ENCODE data around the gene KCNC4. TPM values are rescaled to one million over a fixed set of nuclear protein-coding genes. Genes with fewer than 3 reads are reported as not detected.
A peak's percentile ranks its signal among the peaks of the same experiment; 100 is the strongest.

Gene KCNC4
- polyA plus RNA-seq, 6 donors from 2014 or later: 1.1 to 2.4 (median 1.3) TPM

DNA sequence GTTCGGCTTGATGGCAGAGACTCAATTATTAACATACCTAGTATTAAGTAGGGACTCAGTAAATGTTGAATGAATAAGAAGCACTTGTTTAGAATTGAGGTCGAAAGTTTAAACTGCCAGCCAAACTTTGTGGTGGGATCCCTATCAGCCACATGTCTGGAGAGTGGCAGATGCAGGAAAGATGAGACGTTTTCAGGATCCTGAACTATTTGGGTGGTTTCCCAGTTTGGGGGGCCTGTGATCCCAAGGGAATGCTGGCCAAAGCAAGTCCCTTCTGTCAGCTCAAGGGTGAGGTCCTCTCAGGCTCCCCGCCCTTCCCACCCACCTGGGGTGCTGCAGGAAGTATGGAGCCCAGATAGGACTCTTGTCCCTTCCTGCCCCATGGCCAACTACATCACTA, 38.6 kb downstream of the KCNC4 start:
- no peak for ATAC-seq (ENCODE audit: low read depth in 2 of 2)
- Mint-ChIP-seq H3K36me3 (no peaks in the 10 kb centered on the region), H3K27ac (no peak overlapping the region), H3K9me3 (no peaks in the 10 kb centered on the region), H3K4me1 (peaks cover 12 to 26% (median 13%) of the 10 kb centered on the region in 3 donors), H3K27me3 (no peaks in the 10 kb centered on the region), H3K4me3 (no peak overlapping the region)
- no peak for DNase-seq

DNA sequence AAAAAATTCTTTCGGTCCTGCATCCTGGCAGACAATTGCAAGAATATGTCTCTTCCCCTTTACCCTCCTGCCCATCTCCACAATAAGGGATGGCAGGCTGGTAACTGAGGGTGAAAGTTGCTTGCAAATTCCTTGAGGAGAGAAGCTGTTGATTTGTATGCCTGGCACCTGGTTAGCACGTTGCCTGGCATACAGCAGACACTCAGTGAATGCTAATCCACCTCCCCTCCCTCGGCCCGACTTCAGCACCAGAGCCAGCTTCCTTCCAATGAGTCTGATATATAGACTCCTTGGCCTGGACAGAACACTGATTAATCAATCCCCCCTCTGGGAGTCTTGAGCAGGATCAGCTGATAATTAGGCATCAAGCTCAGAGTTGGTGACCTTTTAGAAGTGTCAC, 39.1 kb downstream of the KCNC4 start:
- peaks cover 10 to 21% (median 10%) of the 10 kb centered on the region in 3 donors for H3K4me1 Mint-ChIP-seq
- DNase-seq (no peak), ATAC-seq (ENCODE audit: low read depth in 2 of 2) (no peak)
- H3K4me3 Mint-ChIP-seq: no peak overlapping the region
- no peaks in the 10 kb centered on the region for H3K9me3 Mint-ChIP-seq
- H3K27me3 Mint-ChIP-seq: no peaks in the 10 kb centered on the region
- no peak overlapping the region for H3K27ac Mint-ChIP-seq
- no peaks in the 10 kb centered on the region for H3K36me3 Mint-ChIP-seq

DNA sequence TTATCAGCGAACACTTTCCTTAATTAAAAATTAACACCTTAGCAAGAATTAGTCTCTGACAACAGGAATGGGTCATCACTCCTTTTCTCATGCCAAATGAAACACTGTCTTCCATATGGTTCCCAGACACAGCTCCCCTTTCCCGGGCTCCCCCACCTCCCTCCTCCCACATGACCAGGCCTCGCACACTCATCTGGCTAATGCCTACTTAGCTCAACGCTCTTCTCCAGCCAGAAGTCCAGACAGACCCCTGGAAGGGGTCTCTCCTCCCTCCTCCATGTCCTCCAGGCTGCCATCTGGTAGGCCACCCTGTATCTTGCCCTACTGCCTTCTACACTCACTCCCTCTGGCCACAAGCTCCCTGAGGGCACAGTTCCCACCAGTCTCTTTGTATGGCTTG, 39.9 kb downstream of the KCNC4 start:
- DNase-seq (no peak), ATAC-seq (ENCODE audit: low read depth in 2 of 2) (no peak)
- Mint-ChIP-seq H3K27ac (peak overlapping the region in 1 of 6 donors; percentile 77), H3K9me3 (no peaks in the 10 kb centered on the region), H3K4me3 (no peak overlapping the region), H3K4me1 (peaks cover 5 to 17% (median 6%) of the 10 kb centered on the region in 3 donors), H3K36me3 (no peaks in the 10 kb centered on the region), H3K27me3 (no peaks in the 10 kb centered on the region)

DNA sequence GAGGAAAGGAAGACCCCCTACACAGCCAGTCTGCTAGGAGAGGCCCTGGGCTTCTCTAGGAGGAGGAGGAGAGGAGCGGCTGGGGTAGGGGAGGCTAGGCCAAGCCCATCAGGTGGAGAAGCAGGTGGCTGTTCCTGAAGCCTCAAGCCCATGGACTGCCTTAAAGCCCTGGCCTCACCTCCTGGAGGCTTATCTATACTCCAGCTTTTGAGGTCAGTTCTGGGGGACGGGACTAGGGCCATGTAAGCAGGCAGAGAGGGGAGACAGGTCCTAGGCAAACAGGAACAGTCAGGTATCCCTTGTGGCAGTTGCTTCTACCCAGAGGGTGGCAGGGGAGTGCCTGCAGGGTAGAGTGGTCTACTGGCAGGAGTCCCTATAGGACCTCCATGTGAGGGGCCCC, 40.6 kb downstream of the KCNC4 start:
- DNase-seq (no peak), ATAC-seq (ENCODE audit: low read depth in 2 of 2) (no peak)
- Mint-ChIP-seq H3K4me3 (no peak overlapping the region), H3K9me3 (no peaks in the 10 kb centered on the region), H3K36me3 (no peaks in the 10 kb centered on the region), H3K27me3 (no peaks in the 10 kb centered on the region), H3K27ac (no peak overlapping the region), H3K4me1 (peaks cover 5 to 17% (median 10%) of the 10 kb centered on the region in 3 donors)

DNA sequence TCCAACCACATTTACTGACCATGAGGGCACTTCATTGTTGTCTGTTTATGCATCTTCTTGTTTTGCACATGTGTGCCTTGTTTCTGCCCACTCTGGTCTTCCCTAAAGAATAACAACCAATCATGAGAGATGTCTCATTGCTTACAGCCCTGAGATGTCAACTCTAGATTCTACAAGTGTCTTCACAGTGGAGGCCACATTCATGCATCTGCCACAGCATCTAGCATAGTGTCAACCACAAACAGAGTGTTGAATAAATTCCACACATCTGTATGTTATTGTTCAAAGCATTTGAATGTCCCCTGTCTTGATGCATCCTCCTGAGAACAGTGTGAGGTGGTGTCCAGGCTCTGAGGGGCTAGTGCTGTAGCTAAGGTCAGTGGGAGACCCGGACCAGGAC, 43.1 kb downstream of the KCNC4 start:
- H3K9me3 Mint-ChIP-seq: no peaks in the 10 kb centered on the region
- DNase-seq (no peak), ATAC-seq (ENCODE audit: low read depth in 2 of 2) (no peak)
- peak overlapping the region in 1 of 6 donors; percentile 0 for H3K27ac Mint-ChIP-seq
- H3K36me3 Mint-ChIP-seq: no peaks in the 10 kb centered on the region
- H3K4me3 Mint-ChIP-seq: no peak overlapping the region
- no peaks in the 10 kb centered on the region for H3K27me3 Mint-ChIP-seq
- H3K4me1 Mint-ChIP-seq: peaks cover 5 to 15% (median 5%) of the 10 kb centered on the region in 3 donors

DNA sequence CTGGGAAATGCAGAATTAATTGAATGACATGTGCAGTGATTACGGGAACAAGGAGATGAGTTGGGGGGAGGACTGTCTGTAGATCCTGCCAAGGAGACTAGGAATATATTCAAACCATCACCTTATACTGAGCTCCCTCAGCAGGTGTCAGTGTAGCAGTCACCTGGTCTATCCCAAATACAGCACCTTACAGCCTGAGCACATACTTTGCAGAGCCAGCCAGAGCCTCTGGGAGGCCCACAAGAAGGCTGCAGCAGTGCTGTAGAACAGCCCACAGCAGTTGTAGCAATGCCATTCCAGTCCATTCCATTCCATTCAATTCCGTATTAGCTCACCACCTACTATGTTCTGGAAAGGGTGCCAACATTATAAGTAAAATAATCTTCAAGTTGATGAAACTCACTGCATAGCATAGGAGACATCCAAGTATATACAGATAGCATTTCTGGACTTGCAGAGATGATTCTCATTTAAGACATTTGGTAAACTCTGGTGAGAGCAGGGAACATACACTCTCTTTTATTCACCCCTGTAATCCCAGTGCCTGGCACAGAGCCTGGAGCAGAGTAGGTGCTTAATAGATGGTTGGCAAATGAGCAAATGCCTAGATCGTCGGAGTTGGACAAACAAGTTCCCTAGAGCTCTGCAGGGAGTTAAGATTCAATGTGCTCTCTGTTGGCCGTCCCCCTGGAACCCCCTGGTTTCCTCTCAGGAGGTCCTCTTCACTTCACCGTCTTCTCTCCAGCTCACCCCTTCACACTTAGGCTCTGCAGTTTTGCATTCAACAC, 44.7 kb downstream of the KCNC4 start:
- no peaks in the 10 kb centered on the region for H3K9me3 Mint-ChIP-seq
- no peak overlapping the region for H3K4me3 Mint-ChIP-seq
- H3K27ac Mint-ChIP-seq: peak overlapping the region in 2 of 6 donors; percentile 7 to 88
- no peaks in the 10 kb centered on the region for H3K36me3 Mint-ChIP-seq
- H3K27me3 Mint-ChIP-seq: no peaks in the 10 kb centered on the region
- DNase-seq: no peak
- no peak for ATAC-seq (ENCODE audit: low read depth in 2 of 2)
- peaks cover 6 to 20% (median 12%) of the 10 kb centered on the region in 3 donors for H3K4me1 Mint-ChIP-seq

DNA sequence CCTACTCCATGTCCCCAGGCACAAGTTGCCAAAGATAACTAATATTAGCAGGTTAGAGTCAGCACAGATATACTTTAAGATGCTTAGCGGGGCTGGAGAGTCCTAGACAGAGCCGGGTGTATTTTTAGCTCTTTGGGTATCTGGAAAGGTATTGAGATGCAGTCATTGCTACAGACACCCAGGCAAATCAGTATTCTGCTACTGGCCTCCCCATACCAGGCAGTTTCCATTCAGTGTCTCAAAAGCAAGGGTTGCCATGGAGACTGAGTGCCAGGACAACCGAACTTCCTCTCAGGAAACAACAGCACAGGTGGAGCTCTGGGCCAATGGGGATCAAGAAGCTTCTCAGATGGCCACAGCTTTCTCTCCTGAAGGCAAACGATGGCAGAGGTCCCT, 45.3 kb downstream of the KCNC4 start:
- ATAC-seq (ENCODE audit: low read depth in 2 of 2) (peak; percentile 45 to 60), DNase-seq (no peak)
- Mint-ChIP-seq H3K4me1 (peaks cover 10 to 25% (median 18%) of the 10 kb centered on the region in 3 donors), H3K4me3 (no peak overlapping the region), H3K27ac (peak overlapping the region in 2 of 6 donors; percentile 7 to 88), H3K9me3 (no peaks in the 10 kb centered on the region), H3K36me3 (no peaks in the 10 kb centered on the region), H3K27me3 (no peaks in the 10 kb centered on the region)

DNA sequence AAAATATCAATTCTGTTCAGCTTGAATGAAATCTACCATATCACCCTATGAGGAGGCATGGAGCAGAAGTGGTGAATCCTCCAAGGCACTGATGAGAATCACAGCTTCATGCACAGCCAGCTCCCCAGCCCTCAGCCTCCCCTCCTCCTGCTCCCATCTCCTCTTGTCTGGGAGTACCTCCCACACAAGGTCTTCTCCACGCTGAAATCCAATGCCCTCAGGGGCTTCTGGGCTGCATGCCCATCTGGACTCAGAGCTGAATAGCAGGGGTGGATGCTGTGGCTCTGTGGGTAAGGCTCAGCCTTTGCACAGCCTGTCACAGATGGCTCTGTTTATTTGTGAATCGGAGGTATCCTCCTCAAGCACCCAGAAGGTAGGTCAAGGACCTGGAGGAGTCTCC, 48.6 kb downstream of the KCNC4 start:
- peaks cover 10 to 25% (median 18%) of the 10 kb centered on the region in 3 donors for H3K4me1 Mint-ChIP-seq

DNA sequence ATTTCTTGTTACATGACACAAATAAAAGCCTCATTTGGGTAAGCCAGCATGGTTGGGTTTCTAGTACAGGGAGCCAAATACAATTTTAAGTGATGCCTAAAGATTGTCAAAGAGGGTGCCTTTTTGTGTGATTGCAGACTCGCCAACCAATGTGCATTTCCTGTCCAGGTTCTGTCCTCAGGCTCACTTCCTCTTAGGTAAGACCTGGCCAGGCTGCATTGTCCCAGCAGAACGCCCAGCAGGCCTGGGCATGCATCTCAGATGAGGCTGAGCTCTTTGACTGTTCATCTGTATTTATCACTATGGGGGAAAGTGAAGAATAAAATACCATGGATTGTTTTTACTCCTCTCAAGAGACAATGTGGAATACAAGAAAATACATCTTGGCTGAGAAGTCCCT, 49.7 kb downstream of the KCNC4 start:
- Mint-ChIP-seq H3K4me3 (peak overlapping the region in 1 of 8 donors; percentile 17), H3K9me3 (no peaks in the 10 kb centered on the region), H3K27ac (no peak overlapping the region), H3K36me3 (no peaks in the 10 kb centered on the region), H3K27me3 (peaks cover 4 to 10% (median 9%) of the 10 kb centered on the region in 3 donors), H3K4me1 (peaks cover 10 to 23% (median 18%) of the 10 kb centered on the region in 3 donors)
- ATAC-seq (ENCODE audit: low read depth in 2 of 2): peak; percentile 25 to 27
- DNase-seq: no peak

More for the DNA sequence above, 48.6 kb downstream of the KCNC4 start:
- Mint-ChIP-seq H3K9me3 (no peaks in the 10 kb centered on the region), H3K36me3 (no peaks in the 10 kb centered on the region), H3K4me3 (no peak overlapping the region), H3K27ac (peak overlapping the region in 2 of 6 donors; percentile 7 to 35), H3K27me3 (peaks cover 0 to 10% (median 9%) of the 10 kb centered on the region in 3 donors)
- DNase-seq (no peak), ATAC-seq (ENCODE audit: low read depth in 2 of 2) (no peak)

Other genes with a start within 250 kb of the KCNC4 start
- gene AHCYL1, start 225.5 kb upstream of the KCNC4 start, polyA plus RNA-seq (ENCODE audit: low read depth in 6 of 6): 10 to 100 TPM; 46.9 to 62.0 (median 57.5) TPM
- 10 to 100 TPM; 19.3 to 45.4 (median 24.1) TPM for gene STRIP1, start 175.7 kb upstream of the KCNC4 start, polyA plus RNA-seq (ENCODE audit: low read depth in 6 of 6)
- gene ALX3, start 139.6 kb upstream of the KCNC4 start, polyA plus RNA-seq (ENCODE audit: low read depth in 6 of 6): not detected
- gene UBL4B, start 97.9 kb upstream of the KCNC4 start, polyA plus RNA-seq (ENCODE audit: low read depth in 6 of 6): not detected
- not detected for gene SLC6A17, start 59.8 kb upstream of the KCNC4 start, polyA plus RNA-seq (ENCODE audit: low read depth in 6 of 6)
- 10 to 100 TPM; 13.2 to 23.1 (median 17.4) TPM for gene RBM15, start 129.1 kb downstream of the KCNC4 start, polyA plus RNA-seq (ENCODE audit: low read depth in 6 of 6)
- 1 to 10 TPM in 4 of 6 donors, under 1 TPM in 1, not detected in 1; 0.77 to 1.9 (median 1.2) TPM for gene SLC16A4, start 180.7 kb downstream of the KCNC4 start, polyA plus RNA-seq (ENCODE audit: low read depth in 6 of 6)
- gene LAMTOR5, start 197.4 kb downstream of the KCNC4 start, polyA plus RNA-seq (ENCODE audit: low read depth in 6 of 6): 100 to 1,000 TPM; 472 to 651 (median 493) TPM
- under 1 TPM in 2 of 6 donors, not detected in 4; 0.21 to 0.71 TPM for gene PROK1, start 240.8 kb downstream of the KCNC4 start, polyA plus RNA-seq (ENCODE audit: low read depth in 6 of 6)

Data from naive B cell (primary cell).